Measurements from ENCODE around the gene DSTN.

GRCh38 chr20:17641993-17642392 lies 72.1 kb downstream of the DSTN start:
- TF ChIP-seq, protein P1, sequence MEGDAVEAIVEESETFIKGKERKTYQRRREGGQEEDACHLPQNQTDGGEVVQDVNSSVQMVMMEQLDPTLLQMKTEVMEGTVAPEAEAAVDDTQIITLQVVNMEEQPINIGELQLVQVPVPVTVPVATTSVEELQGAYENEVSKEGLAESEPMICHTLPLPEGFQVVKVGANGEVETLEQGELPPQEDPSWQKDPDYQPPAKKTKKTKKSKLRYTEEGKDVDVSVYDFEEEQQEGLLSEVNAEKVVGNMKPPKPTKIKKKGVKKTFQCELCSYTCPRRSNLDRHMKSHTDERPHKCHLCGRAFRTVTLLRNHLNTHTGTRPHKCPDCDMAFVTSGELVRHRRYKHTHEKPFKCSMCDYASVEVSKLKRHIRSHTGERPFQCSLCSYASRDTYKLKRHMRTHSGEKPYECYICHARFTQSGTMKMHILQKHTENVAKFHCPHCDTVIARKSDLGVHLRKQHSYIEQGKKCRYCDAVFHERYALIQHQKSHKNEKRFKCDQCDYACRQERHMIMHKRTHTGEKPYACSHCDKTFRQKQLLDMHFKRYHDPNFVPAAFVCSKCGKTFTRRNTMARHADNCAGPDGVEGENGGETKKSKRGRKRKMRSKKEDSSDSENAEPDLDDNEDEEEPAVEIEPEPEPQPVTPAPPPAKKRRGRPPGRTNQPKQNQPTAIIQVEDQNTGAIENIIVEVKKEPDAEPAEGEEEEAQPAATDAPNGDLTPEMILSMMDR (IDR thresholded peaks at IDR 0.05) = no peak
- no peak for TF ChIP-seq POLR2A (IDR thresholded peaks at IDR 0.05)

All from Peyer's patch (tissue), 4 donors.